GM13977 (cell line): ENCODE results near the gene PRDM5.

Source experiments
- DNase-seq: peaks from one replicate; pipeline ENCODE4 v3.0.0; 2012; ENCODE audit warnings: low spot score
- in situ Hi-C: fragments of 300-500 bp; cut with MboI; formaldehyde crosslinking; loops from one replicate; pipeline ENCODE4 v1.12.0; 2022; ENCODE audit warnings: low sequenced_read_pairs, low pct_unique_long_range_greater_than_20kb, mixed read lengths, inconsistent platforms; ENCODE audit not compliant: unreplicated experiment
- TF ChIP-seq, protein P1 (sequence below): IDR thresholded peaks from 2 replicates; pipeline ENCODE4 v1.5.1; 2012; ENCODE audit warnings: mild to moderate bottlenecking, control low read depth; ENCODE audit not compliant: insufficient read depth; ENCODE audit errors: extremely low read depth, missing control alignments

Gene PRDM5

DNA sequence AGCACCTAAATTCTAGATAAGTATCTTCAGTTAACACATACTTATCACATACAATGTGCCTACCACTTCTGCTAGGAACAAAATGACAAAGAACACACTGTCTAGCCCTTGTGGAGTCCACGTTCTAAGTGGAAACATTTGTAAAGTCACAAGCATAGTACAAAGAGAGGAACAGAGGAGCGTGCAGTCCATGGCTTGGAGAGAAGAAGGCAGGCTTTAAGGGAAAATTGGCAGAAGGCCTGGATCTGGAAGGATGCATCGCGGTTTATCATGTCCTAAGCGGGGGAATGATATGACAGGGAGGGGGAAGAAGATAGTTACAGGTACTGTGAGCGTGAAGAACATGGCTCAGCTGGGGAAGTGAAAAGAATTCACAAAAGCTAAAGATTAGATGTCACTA lies 218.0 kb downstream of the PRDM5 start:
- in situ Hi-C loops = no loop called here
- no peak for DNase-seq
- TF ChIP-seq, protein P1, sequence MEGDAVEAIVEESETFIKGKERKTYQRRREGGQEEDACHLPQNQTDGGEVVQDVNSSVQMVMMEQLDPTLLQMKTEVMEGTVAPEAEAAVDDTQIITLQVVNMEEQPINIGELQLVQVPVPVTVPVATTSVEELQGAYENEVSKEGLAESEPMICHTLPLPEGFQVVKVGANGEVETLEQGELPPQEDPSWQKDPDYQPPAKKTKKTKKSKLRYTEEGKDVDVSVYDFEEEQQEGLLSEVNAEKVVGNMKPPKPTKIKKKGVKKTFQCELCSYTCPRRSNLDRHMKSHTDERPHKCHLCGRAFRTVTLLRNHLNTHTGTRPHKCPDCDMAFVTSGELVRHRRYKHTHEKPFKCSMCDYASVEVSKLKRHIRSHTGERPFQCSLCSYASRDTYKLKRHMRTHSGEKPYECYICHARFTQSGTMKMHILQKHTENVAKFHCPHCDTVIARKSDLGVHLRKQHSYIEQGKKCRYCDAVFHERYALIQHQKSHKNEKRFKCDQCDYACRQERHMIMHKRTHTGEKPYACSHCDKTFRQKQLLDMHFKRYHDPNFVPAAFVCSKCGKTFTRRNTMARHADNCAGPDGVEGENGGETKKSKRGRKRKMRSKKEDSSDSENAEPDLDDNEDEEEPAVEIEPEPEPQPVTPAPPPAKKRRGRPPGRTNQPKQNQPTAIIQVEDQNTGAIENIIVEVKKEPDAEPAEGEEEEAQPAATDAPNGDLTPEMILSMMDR = no peak

DNA sequence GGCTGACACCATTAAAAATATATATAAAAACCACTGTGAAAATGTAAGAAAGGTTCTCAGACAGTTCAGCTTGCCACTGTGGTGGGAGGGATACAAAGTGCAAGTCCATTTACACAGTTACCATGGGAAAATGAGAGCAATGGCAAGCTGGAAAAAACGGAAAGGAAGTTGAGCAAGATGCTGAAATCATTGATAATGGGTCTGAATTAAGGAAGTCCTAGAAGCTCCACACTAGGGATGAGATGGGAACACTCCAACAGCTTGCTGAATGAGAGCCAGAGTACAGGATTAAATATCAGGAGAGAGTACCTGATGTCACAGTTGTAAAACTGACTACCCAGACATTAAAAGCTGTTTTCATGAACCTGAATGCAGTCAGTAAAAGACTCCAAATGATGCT lies 218.6 kb downstream of the PRDM5 start:
- TF ChIP-seq, protein P1 = no peak
- DNase-seq = no peak
- in situ Hi-C loops = no loop called here

DNA sequence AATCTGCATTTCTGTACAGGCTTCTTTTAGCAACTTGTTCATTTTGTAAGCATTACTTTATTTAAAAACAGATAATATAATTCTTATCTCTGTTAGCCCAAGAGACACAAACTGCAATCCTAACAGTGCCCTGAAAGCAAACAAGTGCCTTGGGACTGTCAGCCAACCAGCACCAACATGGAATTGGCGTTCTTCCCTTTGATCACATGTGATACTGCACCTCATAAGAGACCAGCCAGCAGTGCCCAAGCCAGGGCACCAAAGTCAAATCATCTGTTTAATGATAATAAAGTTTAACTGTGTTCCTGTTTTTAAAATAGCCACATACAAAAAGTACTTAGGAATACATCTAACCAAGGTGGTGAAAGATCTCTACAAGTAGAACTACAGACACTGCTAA lies 223.2 kb downstream of the PRDM5 start:
- DNase-seq = no peak
- in situ Hi-C loops = no loop called here
- TF ChIP-seq, protein P1 = no peak

DNA sequence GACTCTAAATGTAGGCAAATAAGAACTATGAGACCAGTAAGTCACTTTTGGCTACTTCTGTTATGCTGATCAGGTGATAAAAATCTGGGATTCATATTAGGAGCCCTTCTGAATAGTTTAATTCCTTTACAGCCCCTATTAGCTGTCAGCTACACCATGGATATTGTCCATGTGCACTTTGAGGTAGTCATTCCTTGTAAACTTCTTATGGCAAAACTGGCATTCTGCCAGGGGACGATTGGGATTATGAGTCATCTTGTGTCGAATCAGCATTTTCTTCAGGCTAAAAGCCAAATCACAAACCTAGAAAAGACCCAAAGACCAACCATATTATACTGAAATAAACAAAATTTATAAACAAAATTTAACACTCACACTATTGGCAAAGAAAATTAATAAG lies 227.6 kb downstream of the PRDM5 start:
- TF ChIP-seq, protein P1 = no peak
- in situ Hi-C loops = no loop called here
- no peak for DNase-seq

DNA sequence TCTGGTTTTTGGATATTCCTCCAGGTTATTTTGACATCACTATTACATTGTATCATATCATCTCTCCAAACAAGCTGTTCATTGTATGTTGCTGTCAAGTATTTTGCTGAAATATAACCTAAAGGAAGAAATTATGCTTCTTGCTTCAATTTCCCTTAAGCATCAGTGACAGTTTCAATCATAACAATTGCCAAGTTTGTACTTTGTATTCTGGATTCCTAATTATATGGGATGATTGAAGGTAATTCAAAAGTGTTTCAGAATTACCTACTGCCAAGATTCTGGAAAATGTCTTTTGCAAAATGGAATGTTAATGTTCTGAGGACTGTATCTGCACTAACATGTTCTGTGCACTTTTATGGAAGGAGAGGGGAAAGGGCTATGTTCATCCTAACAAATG lies 228.7 kb downstream of the PRDM5 start:
- in situ Hi-C loops = no loop called here
- DNase-seq = no peak
- TF ChIP-seq, protein P1 = no peak

DNA sequence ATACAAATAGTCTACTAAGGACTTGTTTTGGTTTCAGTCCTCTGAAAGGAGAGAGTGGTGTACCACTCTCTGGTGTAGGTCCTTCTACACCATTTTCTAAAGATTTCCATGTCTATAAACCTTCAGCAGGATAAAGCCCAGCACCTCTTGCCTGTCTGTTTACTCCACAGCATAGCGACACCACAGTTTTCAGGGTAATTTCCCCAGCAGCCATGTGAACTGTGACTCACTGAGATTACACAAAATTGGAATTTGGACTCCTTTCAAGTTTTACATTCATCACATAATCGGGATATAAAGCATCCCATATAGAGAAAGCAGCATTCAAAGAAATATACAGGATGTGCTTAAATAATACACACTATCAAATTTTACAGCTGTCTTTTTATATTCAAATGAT lies 229.6 kb downstream of the PRDM5 start:
- no peak for DNase-seq
- TF ChIP-seq, protein P1 = no peak
- in situ Hi-C loops = no loop called here

DNA sequence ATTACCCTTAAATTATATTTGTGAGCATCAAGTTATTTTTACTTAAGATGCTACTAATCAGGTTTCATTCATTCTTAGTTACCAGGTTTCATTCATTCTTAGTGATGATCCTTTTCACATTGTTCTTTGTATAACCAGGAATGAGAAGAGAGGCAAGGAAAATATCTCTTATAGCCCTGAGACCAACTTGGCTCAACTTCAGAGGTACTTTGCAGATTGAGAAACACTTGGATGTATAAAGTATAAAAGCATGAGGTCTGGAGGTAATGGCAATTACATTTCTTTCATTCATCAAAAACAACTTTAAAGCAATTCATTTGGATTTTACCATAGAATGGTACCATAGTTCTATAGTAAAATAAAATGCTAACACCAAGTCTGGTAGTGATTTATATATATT lies 231.0 kb downstream of the PRDM5 start:
- in situ Hi-C loops = no loop called here
- no peak for DNase-seq
- TF ChIP-seq, protein P1 = no peak
